Neural cell (in vitro differentiated cells): ENCODE measurements around the gene SAMD4A. TPM values are rescaled to one million over a fixed set of nuclear protein-coding genes. Genes with fewer than 3 reads are reported as not detected.
A peak's percentile ranks its signal among the peaks of the same experiment; 100 is the strongest.

Experiments used
- H2AFZ ChIP-seq: fragments of 200-600, 300-800 bp; sonication (generic), shearing (Covaris generic); 2 replicates; pipeline ENCODE4 v1.6.0; 2014; ENCODE audit warnings: low read depth, mild to moderate bottlenecking, antibody characterized with exemption, low read length, moderate library complexity
- H3F3A ChIP-seq: fragments of 200-600 bp; shearing (Covaris generic); 2 replicates; pipeline ENCODE4 v1.6.1; 2016; ENCODE audit warnings: mild to moderate bottlenecking, moderate library complexity, mixed read lengths, antibody characterized with exemption, low read length; ENCODE audit not compliant: insufficient read depth, poor library complexity, severe bottlenecking
- H3K27ac ChIP-seq: fragments of 200-600, 300-800 bp; sonication (generic), shearing (Covaris generic); 2 replicates; pipeline ENCODE4 v1.5.1; 2014; ENCODE audit warnings: mild to moderate bottlenecking, low read length, moderate library complexity
- H3K27me3 ChIP-seq: fragments of 300-800, 200-600 bp; sonication (generic), shearing (Covaris generic); 2 replicates; pipeline ENCODE4 v1.6.0; 2014; ENCODE audit warnings: mild to moderate bottlenecking, low read depth, low read length, moderate library complexity; ENCODE audit not compliant: insufficient read depth
- H3K36me3 ChIP-seq: fragments of 300-800, 200-600 bp; sonication (generic), shearing (Covaris generic); 2 replicates; pipeline ENCODE4 v1.5.1; 2014; ENCODE audit warnings: mild to moderate bottlenecking, antibody characterized with exemption, low read length, moderate library complexity; ENCODE audit not compliant: insufficient read depth
- H3K4me2 ChIP-seq: fragments of 300-800, 200-600 bp; sonication (generic), shearing (Covaris generic); 2 replicates; pipeline ENCODE4 v1.6.0; 2014; ENCODE audit warnings: mild to moderate bottlenecking, low read length
- H3K4me3 ChIP-seq: fragments of 300-800, 200-600 bp; sonication (generic), shearing (Covaris generic); 2 replicates; pipeline ENCODE4 v1.5.1; 2014; ENCODE audit warnings: mild to moderate bottlenecking, low read length, moderate library complexity
- H3K79me2 ChIP-seq: fragments of 200-600 bp; shearing (Covaris generic); replicated peaks from 2 replicates; pipeline ENCODE4 v1.6.0; 2014; ENCODE audit warnings: mild to moderate bottlenecking, low read length, moderate library complexity; ENCODE audit not compliant: insufficient read depth
- H3K9ac ChIP-seq: fragments of 300-800, 200-600 bp; sonication (generic), shearing (Covaris generic); 2 replicates; pipeline ENCODE4 v1.6.1; 2016; ENCODE audit warnings: mild to moderate bottlenecking, low read length, mixed read lengths
- H3K9me2 ChIP-seq: fragments of 200-600 bp; shearing (Covaris generic); 2 replicates; pipeline ENCODE4 v1.6.1; 2016; ENCODE audit warnings: mild to moderate bottlenecking, low read length, mixed read lengths; ENCODE audit not compliant: insufficient read depth
- H3K9me3 ChIP-seq: fragments of 200-600, 300-800 bp; sonication (generic), shearing (Covaris generic); 2 replicates; pipeline ENCODE4 v1.6.1; 2016; ENCODE audit warnings: mild to moderate bottlenecking, mixed run types, low read length, moderate library complexity, mixed read lengths
- H4K20me1 ChIP-seq: fragments of 200-600 bp; shearing (Covaris generic); 2 replicates; pipeline ENCODE4 v1.6.1; 2016; ENCODE audit warnings: mild to moderate bottlenecking, mixed run types; ENCODE audit not compliant: insufficient read depth
- CTCF ChIP-seq: fragments of 450-650 bp; IDR thresholded peaks from 2 replicates; pipeline ENCODE4 v1.5.1; 2014; ENCODE audit warnings: antibody characterized with exemption, mild to moderate bottlenecking, moderate library complexity; ENCODE audit not compliant: poor library complexity, severe bottlenecking
- EP300 ChIP-seq: fragments of 450-650 bp; conservative IDR thresholded peaks from 2 replicates; pipeline ENCODE4 v1.6.1; 2014; ENCODE audit warnings: antibody characterized with exemption, mild to moderate bottlenecking, moderate library complexity; ENCODE audit not compliant: poor library complexity, severe bottlenecking
- EZH2 ChIP-seq: fragments of 200-600, 300-800 bp; shearing (Covaris generic), sonication (generic); IDR thresholded peaks from 2 replicates; pipeline ENCODE4 v1.6.1; 2014; ENCODE audit warnings: antibody characterized with exemption, low read length, borderline replicate concordance, mild to moderate bottlenecking; ENCODE audit not compliant: insufficient read depth, poor library complexity, severe bottlenecking
- MXI1 ChIP-seq: fragments of 450-650 bp; conservative IDR thresholded peaks from 2 replicates; pipeline ENCODE4 v1.6.1; 2014; ENCODE audit warnings: antibody characterized with exemption, mild to moderate bottlenecking; ENCODE audit not compliant: poor library complexity, severe bottlenecking
- POLR2AphosphoS5 ChIP-seq: IDR thresholded peaks from 2 replicates; pipeline ENCODE4 v1.6.1; 2012
- RAD21 ChIP-seq: fragments of 450-650 bp; conservative IDR thresholded peaks from 2 replicates; pipeline ENCODE4 v1.6.1; 2014; ENCODE audit warnings: antibody characterized with exemption, mild to moderate bottlenecking, moderate library complexity
- REST ChIP-seq: IDR thresholded peaks from 2 replicates; pipeline ENCODE4 v1.6.1; 2012; ENCODE audit warnings: borderline replicate concordance
- SMC3 ChIP-seq: fragments of 450-650 bp; conservative IDR thresholded peaks from 2 replicates; pipeline ENCODE4 v1.6.1; 2014; ENCODE audit warnings: antibody characterized with exemption, mild to moderate bottlenecking, moderate library complexity; ENCODE audit not compliant: poor library complexity
- TAF1 ChIP-seq: IDR thresholded peaks from 2 replicates; pipeline ENCODE4 v1.6.1; 2012; ENCODE audit warnings: low read depth
- polyA plus RNA-seq: library from polyadenylated mRNA; depleted of rRNA; stranded (reverse); fragments of >200 nt; gene quantifications from 2 replicates; pipeline ENCODE4 v1.2.3, GENCODE V29; 2014

The SAMD4A gene
- polyA plus RNA-seq, 1 donor from 2014 or later, result 1.0 TPM

GRCh38 chr14:54698501-54698900, 131.6 kb downstream of the SAMD4A start:
- H3K9ac ChIP-seq, result no peak overlapping the region
- no peak overlapping the region for H2AFZ ChIP-seq
- no peak for TF ChIP-seq RAD21
- no peak for TF ChIP-seq SMC3
- TF ChIP-seq CTCF, result no peak
- no peak overlapping the region for H3K4me2 ChIP-seq
- no peaks in the 10 kb centered on the region for H3K9me2 ChIP-seq
- no peaks in the 10 kb centered on the region for H4K20me1 ChIP-seq
- H3K9me3 ChIP-seq, result no peaks in the 10 kb centered on the region
- H3K27ac ChIP-seq, result peak overlapping the region; percentile 2
- H3K79me2 ChIP-seq, result no peaks in the 10 kb centered on the region
- no peaks in the 10 kb centered on the region for H3K27me3 ChIP-seq
- H3K36me3 ChIP-seq, result no peaks in the 10 kb centered on the region
- no peak overlapping the region for H3K4me3 ChIP-seq
- H3F3A ChIP-seq, result no peaks in the 10 kb centered on the region

- no peaks in the 10 kb centered on the region for H3K9me2 ChIP-seq
- H3K9me3 ChIP-seq, result no peaks in the 10 kb centered on the region
- H3F3A ChIP-seq, result no peaks in the 10 kb centered on the region
- no peak overlapping the region for H3K4me2 ChIP-seq
- TF ChIP-seq CTCF (no peak), RAD21 (no peak), EZH2 (no peak), SMC3 (no peak), REST (no peak), POLR2AphosphoS5 (no peak), EP300 (no peak), MXI1 (no peak), TAF1 (no peak)
- H3K9ac ChIP-seq, result no peak overlapping the region
- no peaks in the 10 kb centered on the region for H3K27me3 ChIP-seq
- no peak overlapping the region for H3K4me3 ChIP-seq
- H3K36me3 ChIP-seq, result no peaks in the 10 kb centered on the region
- H4K20me1 ChIP-seq, result no peaks in the 10 kb centered on the region
- peak overlapping the region; percentile 2 for H3K27ac ChIP-seq
- no peak overlapping the region for H2AFZ ChIP-seq
- no peaks in the 10 kb centered on the region for H3K79me2 ChIP-seq
Observed at GRCh38 chr14:54698966-54699530, 132.1 kb downstream of the SAMD4A start.
